PC-9 (cell line): ENCODE results near the gene YAP1. TPM values are rescaled to one million over a fixed set of nuclear protein-coding genes. Genes with fewer than 3 reads are reported as not detected.

Experiments used
- BruUV-seq: library from RNA; stranded (reverse); fragments of 400-500 nt; replicated peaks from 2 replicates; lab custom pipeline; 2021; lab: Mats Ljungman, UMichigan
- CTCF ChIA-PET: fragments of 300-600 bp; sonication (Branson Sonifier 250); formaldehyde crosslinking; loops from one replicate; lab custom pipeline; 2022; ENCODE audit warnings: antibody characterized with exemption; lab: Charles Lee
- POLR2A ChIA-PET: fragments of 300-600 bp; sonication (Branson Sonifier 250); formaldehyde crosslinking; loops from one replicate; lab custom pipeline; 2022; ENCODE audit warnings: antibody characterized with exemption; ENCODE audit not compliant: unreplicated experiment; lab: Charles Lee
- DNase-seq, 2 experiments: peaks; one replicate each; pipeline versions ENCODE4 v3.0.0 to v3.0.0-alpha.2; 2015 to 2022; ENCODE audit warnings: mixed read lengths in 1 of 2
- H2AFZ ChIP-seq: fragments of 200-600 bp; sonication (generic); 2 replicates; pipeline ENCODE4 v1.8.1; 2017; ENCODE audit warnings: antibody characterized with exemption
- H3F3A ChIP-seq: fragments of 200-600 bp; sonication (generic); 2 replicates; pipeline ENCODE4 v1.8.1; 2017; ENCODE audit warnings: antibody characterized with exemption, mild to moderate bottlenecking, low read depth; ENCODE audit not compliant: insufficient read depth
- H3K27ac ChIP-seq: fragments of 200-600 bp; sonication (generic); 2 replicates; pipeline ENCODE4 v1.6.1; 2016; ENCODE audit warnings: mixed run types
- H3K27me3 ChIP-seq: fragments of 200-600 bp; sonication (generic); 2 replicates; pipeline ENCODE4 v1.6.1; 2016; ENCODE audit warnings: low read depth, mixed run types; ENCODE audit not compliant: insufficient read depth
- H3K36me3 ChIP-seq: fragments of 200-600 bp; sonication (generic); 2 replicates; pipeline ENCODE4 v1.6.1; 2016; ENCODE audit warnings: low read depth, mixed run types
- H3K4me1 ChIP-seq: fragments of 200-600 bp; sonication (generic); replicated peaks from 2 replicates; pipeline ENCODE4 v1.6.1; 2016; ENCODE audit warnings: mixed run types; ENCODE audit not compliant: insufficient read depth
- H3K4me2 ChIP-seq: fragments of 200-600 bp; sonication (generic); 2 replicates; pipeline ENCODE4 v1.6.1; 2017; ENCODE audit warnings: mixed run types
- H3K4me3 ChIP-seq: fragments of 200-600 bp; sonication (generic); 2 replicates; pipeline ENCODE4 v1.6.1; 2016; ENCODE audit warnings: mixed run types
- H3K79me2 ChIP-seq: fragments of 200-600 bp; sonication (generic); 2 replicates; pipeline ENCODE4 v1.6.1; 2017; ENCODE audit warnings: low read depth, mixed run types
- H3K9me2 ChIP-seq: fragments of 200-600 bp; sonication (generic); 2 replicates; pipeline ENCODE4 v1.8.1; 2017; ENCODE audit warnings: mild to moderate bottlenecking; ENCODE audit not compliant: insufficient read depth
- H3K9me3 ChIP-seq: fragments of 200-600 bp; sonication (generic); 2 replicates; pipeline ENCODE4 v1.8.1; 2016; ENCODE audit warnings: low read depth; ENCODE audit not compliant: insufficient read depth
- H4K20me1 ChIP-seq: fragments of 200-600 bp; sonication (generic); 2 replicates; pipeline ENCODE4 v1.8.1; 2017; ENCODE audit not compliant: insufficient read depth
- EZH2 ChIP-seq: fragments of 200-600 bp; sonication (generic); IDR thresholded peaks from 2 replicates; pipeline ENCODE4 v1.8.0; 2017; ENCODE audit warnings: antibody characterized with exemption, low read depth
- intact Hi-C: fragments of 100-400 bp; cut with micrococcal nuclease; formaldehyde crosslinking; loops from one replicate; pipeline ENCODE4 v1.10.0; 2022; ENCODE audit not compliant: unreplicated experiment
- total RNA-seq: library from RNA; stranded (reverse); gene quantifications from 2 replicates; pipeline ENCODE4 v1.2.3, GENCODE V29; 2021
- TF ChIP-seq, protein P1 (sequence below): fragments of 200-600 bp; sonication (generic); conservative IDR thresholded peaks from 2 replicates; pipeline ENCODE4 v1.6.1; 2017; ENCODE audit warnings: mixed run types, antibody characterized with exemption, mild to moderate bottlenecking, moderate library complexity

Gene YAP1
- total RNA-seq, 1 experiment from 2014 or later: 111 TPM

GRCh38 chr11:102064316-102064715 is 45.9 kb upstream of the YAP1 start:
- H3F3A ChIP-seq: no peaks in the 10 kb centered on the region
- H4K20me1 ChIP-seq: no peaks in the 10 kb centered on the region
- no peaks in the 10 kb centered on the region for H3K9me3 ChIP-seq
- H3K4me3 ChIP-seq: no peak overlapping the region
- POLR2A ChIA-PET: no interaction called here
- no peaks in the 10 kb centered on the region for H3K27me3 ChIP-seq
- no peak overlapping the region for H3K4me2 ChIP-seq
- 0 out of 2 replicates have a peak, but pooled peaks cover 3% of the 10 kb centered on the region for H3K9me2 ChIP-seq
- BruUV-seq: no TSS peak
- H3K36me3 ChIP-seq: no peaks in the 10 kb centered on the region
- H3K79me2 ChIP-seq: no peaks in the 10 kb centered on the region
- TF ChIP-seq, protein P1, sequence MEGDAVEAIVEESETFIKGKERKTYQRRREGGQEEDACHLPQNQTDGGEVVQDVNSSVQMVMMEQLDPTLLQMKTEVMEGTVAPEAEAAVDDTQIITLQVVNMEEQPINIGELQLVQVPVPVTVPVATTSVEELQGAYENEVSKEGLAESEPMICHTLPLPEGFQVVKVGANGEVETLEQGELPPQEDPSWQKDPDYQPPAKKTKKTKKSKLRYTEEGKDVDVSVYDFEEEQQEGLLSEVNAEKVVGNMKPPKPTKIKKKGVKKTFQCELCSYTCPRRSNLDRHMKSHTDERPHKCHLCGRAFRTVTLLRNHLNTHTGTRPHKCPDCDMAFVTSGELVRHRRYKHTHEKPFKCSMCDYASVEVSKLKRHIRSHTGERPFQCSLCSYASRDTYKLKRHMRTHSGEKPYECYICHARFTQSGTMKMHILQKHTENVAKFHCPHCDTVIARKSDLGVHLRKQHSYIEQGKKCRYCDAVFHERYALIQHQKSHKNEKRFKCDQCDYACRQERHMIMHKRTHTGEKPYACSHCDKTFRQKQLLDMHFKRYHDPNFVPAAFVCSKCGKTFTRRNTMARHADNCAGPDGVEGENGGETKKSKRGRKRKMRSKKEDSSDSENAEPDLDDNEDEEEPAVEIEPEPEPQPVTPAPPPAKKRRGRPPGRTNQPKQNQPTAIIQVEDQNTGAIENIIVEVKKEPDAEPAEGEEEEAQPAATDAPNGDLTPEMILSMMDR: no peak
- TF ChIP-seq EZH2: no peak
- no peak overlapping the region for H3K27ac ChIP-seq
- no peak overlapping the region for H2AFZ ChIP-seq
- CTCF ChIA-PET: no interaction called here
- intact Hi-C loops: no loop called here
- H3K4me1 ChIP-seq: no peaks in the 10 kb centered on the region
- no peak for DNase-seq

GRCh38 chr11:102070766-102071165 is 39.5 kb upstream of the YAP1 start:
- Histone ChIP-seq H3K9me3 (peaks cover 26% of the 10 kb centered on the region), H3F3A (no peaks in the 10 kb centered on the region), H3K27me3 (no peaks in the 10 kb centered on the region), H3K79me2 (no peaks in the 10 kb centered on the region), H3K4me3 (no peak overlapping the region), H3K4me2 (no peak overlapping the region), H3K27ac (no peak overlapping the region), H3K9me2 (0 out of 2 replicates have a peak, but pooled peaks cover 3% of the 10 kb centered on the region), H3K36me3 (no peaks in the 10 kb centered on the region), H2AFZ (no peak overlapping the region), H3K4me1 (no peaks in the 10 kb centered on the region), H4K20me1 (no peaks in the 10 kb centered on the region)
- CTCF ChIA-PET: no interaction called here
- BruUV-seq: no TSS peak
- intact Hi-C loops: no loop called here
- TF ChIP-seq EZH2: no peak
- TF ChIP-seq, protein P1: no peak
- POLR2A ChIA-PET: no interaction called here
- no peak for DNase-seq

DNA sequence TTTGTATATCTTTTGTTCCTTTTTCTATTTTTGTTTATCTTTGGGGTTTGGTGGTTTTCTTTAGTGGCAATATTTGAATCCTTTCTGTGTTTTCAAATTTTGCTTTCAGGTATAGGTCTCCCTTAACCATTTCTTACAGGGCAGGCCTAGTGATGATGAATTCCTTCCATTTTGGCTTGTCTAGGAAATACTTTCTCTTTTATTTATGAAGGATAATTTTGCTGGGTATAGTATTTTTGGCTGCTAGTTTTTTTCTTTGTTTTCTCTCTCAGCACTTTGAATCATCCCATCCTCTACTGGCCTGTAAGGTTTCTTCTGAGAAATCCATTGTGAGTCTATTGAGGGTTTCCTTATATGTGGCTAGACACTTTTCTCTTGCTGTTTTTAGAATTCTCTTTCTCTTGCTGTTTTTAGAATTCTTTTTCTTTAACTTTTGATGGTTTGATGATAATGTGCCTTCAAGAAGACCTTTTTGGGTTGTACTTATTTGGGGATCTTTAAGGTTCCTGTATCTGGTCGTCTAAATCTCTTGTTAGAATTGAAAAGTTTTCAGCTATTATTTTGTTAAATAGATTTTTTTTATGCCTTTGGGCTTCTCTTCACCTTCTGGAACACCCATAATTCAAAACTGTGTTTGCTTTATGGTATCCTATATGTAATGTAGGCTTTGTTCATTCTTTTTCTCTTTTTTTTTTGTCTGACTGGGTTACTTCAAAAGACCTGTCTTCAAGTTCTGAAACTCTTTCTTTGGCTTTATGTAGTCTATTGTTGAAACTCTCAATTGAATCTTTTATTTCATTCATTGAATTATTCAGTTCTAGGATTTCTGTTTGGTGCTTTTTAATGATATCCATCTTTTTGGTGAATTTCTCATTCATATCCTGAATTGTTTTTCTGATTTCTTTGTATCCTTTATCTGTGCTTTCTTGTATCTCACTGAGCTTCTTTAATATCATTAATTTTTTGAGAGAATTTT is 38.5 kb upstream of the YAP1 start:
- no peaks in the 10 kb centered on the region for H3K79me2 ChIP-seq
- intact Hi-C loops: no loop called here
- no peaks in the 10 kb centered on the region for H4K20me1 ChIP-seq
- H3K4me2 ChIP-seq: no peak overlapping the region
- no peaks in the 10 kb centered on the region for H3K36me3 ChIP-seq
- no peak overlapping the region for H3K4me3 ChIP-seq
- H3K27me3 ChIP-seq: no peaks in the 10 kb centered on the region
- H3K9me2 ChIP-seq: 0 out of 2 replicates have a peak, but pooled peaks cover 3% of the 10 kb centered on the region
- TF ChIP-seq EZH2: no peak
- TF ChIP-seq, protein P1: no peak
- no peaks in the 10 kb centered on the region for H3F3A ChIP-seq
- H3K4me1 ChIP-seq: no peaks in the 10 kb centered on the region
- BruUV-seq: no TSS peak
- H2AFZ ChIP-seq: no peak overlapping the region
- H3K9me3 ChIP-seq: peaks cover 26% of the 10 kb centered on the region
- DNase-seq: no peak
- no peak overlapping the region for H3K27ac ChIP-seq
- ChIA-PET CTCF (no interaction called here), POLR2A (no interaction called here)
